GM06990 (cell line): ENCODE results near the gene F11R.
"Not testable (repeated sequence)": the region's sequence is repeated elsewhere in the genome, so short reads cannot be mapped to it uniquely, and the experiment has no call there.

Source experiments
- DNase-seq: peaks from one replicate; pipeline ENCODE4 v3.0.0-alpha.2; 2011; ENCODE audit not compliant: insufficient read length; ENCODE audit errors: extremely low read depth
- H3K27me3 ChIP-seq: replicated peaks from 2 replicates; pipeline ENCODE4 v1.6.0; 2011; ENCODE audit warnings: low read length; ENCODE audit not compliant: control insufficient read depth, insufficient read depth
- H3K36me3 ChIP-seq: 2 replicates; pipeline ENCODE4 v1.5.1; 2011; ENCODE audit warnings: low read length; ENCODE audit not compliant: control insufficient read depth, insufficient read depth
- H3K4me3 ChIP-seq: replicated peaks from 2 replicates; pipeline ENCODE4 v1.5.1; 2011; ENCODE audit warnings: low read depth, mild to moderate bottlenecking, control low read depth, low read length
- CTCF ChIP-seq: IDR thresholded peaks from 2 replicates; pipeline ENCODE4 v1.5.1; 2011; ENCODE audit warnings: low read length, control low read depth, mild to moderate bottlenecking, inconsistent platforms; ENCODE audit not compliant: insufficient read depth, poor library complexity, severe bottlenecking

The F11R gene

GRCh38 chr1:161017756-161018630, 3.0 kb downstream of the F11R start:
- Histone ChIP-seq H3K4me3 (no peak overlapping the region), H3K36me3 (no peaks in the 10 kb centered on the region), H3K27me3 (no peaks in the 10 kb centered on the region)
- DNase-seq, result no peak
- TF ChIP-seq CTCF, result no peak

- not testable (repeated sequence) for DNase-seq, H3K36me3 ChIP-seq, H3K4me3 ChIP-seq
These were observed 3.8 kb downstream of the F11R start for GRCh38 chr1:161017181-161017580.

GRCh38 chr1:161016683-161017082, 4.3 kb downstream of the F11R start:
- DNase-seq, H3K27me3 ChIP-seq, H3K4me3 ChIP-seq, H3K36me3 ChIP-seq: not testable (repeated sequence)

More at GRCh38 chr1:161017181-161017580, 3.8 kb downstream of the F11R start:
- not testable (repeated sequence) for H3K27me3 ChIP-seq

- H3K4me3 ChIP-seq, result peak overlapping the region; percentile 49
- TF ChIP-seq CTCF, result no peak
- no peaks in the 10 kb centered on the region for H3K27me3 ChIP-seq
- peak; percentile 81 for DNase-seq
- H3K36me3 ChIP-seq, result no peaks in the 10 kb centered on the region
These were observed 7.3 kb downstream of the F11R start for GRCh38 chr1:161013488-161014230.

GRCh38 chr1:161013131-161013487, 7.8 kb downstream of the F11R start:
- TF ChIP-seq CTCF, result no peak
- H3K4me3 ChIP-seq, result peak overlapping the region; percentile 49
- H3K36me3 ChIP-seq, result no peaks in the 10 kb centered on the region
- peak; percentile 30 for DNase-seq
- H3K27me3 ChIP-seq, result no peaks in the 10 kb centered on the region

- Histone ChIP-seq H3K4me3 (no peak overlapping the region), H3K36me3 (no peaks in the 10 kb centered on the region), H3K27me3 (no peaks in the 10 kb centered on the region)
- no peak for TF ChIP-seq CTCF
- no peak for DNase-seq
These were observed 8.5 kb downstream of the F11R start for GRCh38 chr1:161012420-161012819.
